K562 (cell line): Measurements from ENCODE around the gene PPWD1. TPM values are rescaled to one million over a fixed set of nuclear protein-coding genes. Genes with fewer than 3 reads are reported as not detected.
A peak's percentile ranks its signal among the peaks of the same experiment; 100 is the strongest.

Experiments used
- HNRNPL ChIP-seq: fragments of 200-400 bp; formaldehyde crosslinking; IDR thresholded peaks from 2 replicates; pipeline ENCODE4 v1.6.1; 2017; ENCODE audit warnings: low read depth, mild to moderate bottlenecking, low read length
- NRF1 ChIP-seq, 2 experiments: fragments of 450-650 bp; IDR thresholded peaks in 1 of 2; conservative IDR thresholded peaks in 1 of 2; 2 replicates each; pipeline ENCODE4 v1.6.1; 2014; ENCODE audit warnings: mild to moderate bottlenecking in 2 of 2
- STAT6 ChIP-seq: sonication (generic); formaldehyde crosslinking; IDR thresholded peaks from 2 replicates; pipeline ENCODE4 v1.8.1; 2023; ENCODE audit warnings: mild to moderate bottlenecking, missing genetic modification reagents
- TCFL5 ChIP-seq: fragments of 250-450 bp; sonication (Bioruptor Pico); conservative IDR thresholded peaks from 2 replicates; pipeline ENCODE4 v1.6.1; 2021; ENCODE audit warnings: mild to moderate bottlenecking, moderate library complexity, matching md5 sums
- ZNF217 ChIP-seq: sonication (generic); formaldehyde crosslinking; IDR thresholded peaks from 2 replicates; pipeline ENCODE4 v1.8.0; 2022; ENCODE audit warnings: mild to moderate bottlenecking, missing genetic modification reagents
- ZNF586 ChIP-seq: fragments of 450-650 bp; formaldehyde crosslinking; conservative IDR thresholded peaks from 2 replicates; pipeline ENCODE4 v1.4.0; 2020; ENCODE audit warnings: mild to moderate bottlenecking, moderate library complexity
- ZNF644 ChIP-seq: fragments of 200-800 bp; sonication (Bioruptor generic); IDR thresholded peaks from 2 replicates; pipeline ENCODE4 v1.6.1; 2016; ENCODE audit warnings: low read depth, missing genetic modification characterization, missing compliant biosample characterization
- polyA plus RNA-seq, 8 experiments: library from polyadenylated mRNA; depleted of rRNA in 4 of 8; stranded (reverse) in 5 of 8; unstranded in 3 of 8; fragments of >200 nt; fragmentation: Nextera tagmentation in 2 of 8; fragmentation: Illumina TruSeq in 1 of 8; extraction: Ambion mirVana in 2 of 8; extraction: Trizol in 1 of 8; gene quantifications; 2 replicates each; pipeline versions ENCODE4 v1.2.1 to v1.2.3, GENCODE V29; 2011 to 2014; ENCODE audit warnings: inconsistent platforms in 1 of 8, missing spikeins in 1 of 8
- total RNA-seq, 7 experiments: library from RNA; depleted of rRNA in 6 of 7; stranded (reverse); fragments of >200 nt in 6 of 7; fragmentation: Illumina TruSeq in 2 of 7; extraction: Trizol in 2 of 7; gene quantifications; 2 replicates each; pipeline versions ENCODE4 v1.2.1 to v1.2.3, GENCODE V29; 2011 to 2021; ENCODE audit warnings: low replicate concordance in 1 of 7
- TF ChIP-seq, protein P1 (sequence below): sonication (generic); formaldehyde crosslinking; IDR thresholded peaks from 2 replicates; pipeline ENCODE4 v1.8.0; 2022; ENCODE audit warnings: mild to moderate bottlenecking, low read depth, missing genetic modification reagents
- TF ChIP-seq, protein P2 (sequence below): fragments of 450-650 bp; IDR thresholded peaks from 2 replicates; pipeline ENCODE4 v1.6.1; 2016; ENCODE audit warnings: mild to moderate bottlenecking, moderate library complexity

The PPWD1 gene
- total and polyA plus RNA-seq, 9 of the 15 experiments (the other 6 are each of a cell fraction or from before 2014, with no cell fraction given): 24.1 to 89.2 (median 51.4) TPM

DNA sequence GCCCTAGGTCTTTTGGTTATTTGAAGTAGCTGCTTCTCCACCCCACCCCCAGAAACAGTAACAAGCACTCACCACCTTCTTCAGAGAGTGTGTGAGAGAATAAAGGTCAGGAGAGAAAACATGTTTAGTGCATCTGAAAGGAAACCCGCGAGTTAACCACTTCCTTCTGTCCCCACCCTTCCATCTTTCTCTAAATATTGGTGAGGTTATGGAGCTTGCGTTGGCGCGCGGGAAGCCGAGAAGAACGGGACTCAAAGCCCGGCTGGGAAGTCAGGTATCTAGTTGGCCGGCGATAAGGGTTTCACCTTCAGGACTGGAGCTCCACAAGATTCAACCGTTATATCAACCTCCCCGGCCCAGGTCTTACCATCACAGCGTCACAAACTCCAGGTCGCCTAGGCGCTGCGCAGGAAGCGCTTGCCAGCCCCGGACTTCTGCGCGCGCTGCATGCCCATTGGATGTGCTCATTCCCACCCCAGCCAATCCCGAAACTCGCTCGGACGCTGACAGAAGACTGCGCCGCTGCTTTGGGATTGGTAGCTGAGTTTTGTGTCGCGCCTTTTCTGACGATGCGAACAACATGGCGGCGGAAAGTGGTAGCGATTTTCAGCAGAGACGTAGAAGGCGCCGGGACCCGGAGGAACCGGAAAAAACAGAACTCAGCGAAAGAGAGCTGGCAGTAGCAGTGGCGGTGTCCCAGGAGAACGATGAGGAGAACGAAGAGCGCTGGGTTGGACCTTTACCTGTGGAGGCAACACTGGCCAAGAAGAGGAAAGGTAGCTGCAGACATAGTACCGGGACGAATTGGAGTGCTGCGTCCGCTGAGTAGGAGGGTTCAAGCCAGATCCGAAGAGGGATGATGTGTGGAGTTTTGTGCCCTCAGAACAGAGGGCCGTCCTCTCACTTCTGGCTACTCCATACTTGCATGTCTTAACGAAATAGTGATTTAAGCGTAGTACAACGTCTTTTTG, at the start of gene PPWD1, which contains the start of gene CENPK (continued):
- TF ChIP-seq ZNF644 (tag) (no peak), ZNF586 (CRISPR knock-in tag) (no peak), ZNF217 (CRISPR knock-in tag) (no peak), TCFL5 (no peak), NRF1 (conservative IDR thresholded peaks at IDR 0.05 in 1 of 2, IDR thresholded peaks at IDR 0.05 in 1 of 2) (peak; percentile 93 to 94), HNRNPL (no peak), STAT6 (CRISPR knock-in tag) (no peak)
- TF ChIP-seq, protein P1, sequence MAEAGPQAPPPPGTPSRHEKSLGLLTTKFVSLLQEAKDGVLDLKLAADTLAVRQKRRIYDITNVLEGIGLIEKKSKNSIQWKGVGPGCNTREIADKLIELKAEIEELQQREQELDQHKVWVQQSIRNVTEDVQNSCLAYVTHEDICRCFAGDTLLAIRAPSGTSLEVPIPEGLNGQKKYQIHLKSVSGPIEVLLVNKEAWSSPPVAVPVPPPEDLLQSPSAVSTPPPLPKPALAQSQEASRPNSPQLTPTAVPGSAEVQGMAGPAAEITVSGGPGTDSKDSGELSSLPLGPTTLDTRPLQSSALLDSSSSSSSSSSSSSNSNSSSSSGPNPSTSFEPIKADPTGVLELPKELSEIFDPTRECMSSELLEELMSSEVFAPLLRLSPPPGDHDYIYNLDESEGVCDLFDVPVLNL (CRISPR knock-in tag): peak; percentile 97
- TF ChIP-seq, protein P2, sequence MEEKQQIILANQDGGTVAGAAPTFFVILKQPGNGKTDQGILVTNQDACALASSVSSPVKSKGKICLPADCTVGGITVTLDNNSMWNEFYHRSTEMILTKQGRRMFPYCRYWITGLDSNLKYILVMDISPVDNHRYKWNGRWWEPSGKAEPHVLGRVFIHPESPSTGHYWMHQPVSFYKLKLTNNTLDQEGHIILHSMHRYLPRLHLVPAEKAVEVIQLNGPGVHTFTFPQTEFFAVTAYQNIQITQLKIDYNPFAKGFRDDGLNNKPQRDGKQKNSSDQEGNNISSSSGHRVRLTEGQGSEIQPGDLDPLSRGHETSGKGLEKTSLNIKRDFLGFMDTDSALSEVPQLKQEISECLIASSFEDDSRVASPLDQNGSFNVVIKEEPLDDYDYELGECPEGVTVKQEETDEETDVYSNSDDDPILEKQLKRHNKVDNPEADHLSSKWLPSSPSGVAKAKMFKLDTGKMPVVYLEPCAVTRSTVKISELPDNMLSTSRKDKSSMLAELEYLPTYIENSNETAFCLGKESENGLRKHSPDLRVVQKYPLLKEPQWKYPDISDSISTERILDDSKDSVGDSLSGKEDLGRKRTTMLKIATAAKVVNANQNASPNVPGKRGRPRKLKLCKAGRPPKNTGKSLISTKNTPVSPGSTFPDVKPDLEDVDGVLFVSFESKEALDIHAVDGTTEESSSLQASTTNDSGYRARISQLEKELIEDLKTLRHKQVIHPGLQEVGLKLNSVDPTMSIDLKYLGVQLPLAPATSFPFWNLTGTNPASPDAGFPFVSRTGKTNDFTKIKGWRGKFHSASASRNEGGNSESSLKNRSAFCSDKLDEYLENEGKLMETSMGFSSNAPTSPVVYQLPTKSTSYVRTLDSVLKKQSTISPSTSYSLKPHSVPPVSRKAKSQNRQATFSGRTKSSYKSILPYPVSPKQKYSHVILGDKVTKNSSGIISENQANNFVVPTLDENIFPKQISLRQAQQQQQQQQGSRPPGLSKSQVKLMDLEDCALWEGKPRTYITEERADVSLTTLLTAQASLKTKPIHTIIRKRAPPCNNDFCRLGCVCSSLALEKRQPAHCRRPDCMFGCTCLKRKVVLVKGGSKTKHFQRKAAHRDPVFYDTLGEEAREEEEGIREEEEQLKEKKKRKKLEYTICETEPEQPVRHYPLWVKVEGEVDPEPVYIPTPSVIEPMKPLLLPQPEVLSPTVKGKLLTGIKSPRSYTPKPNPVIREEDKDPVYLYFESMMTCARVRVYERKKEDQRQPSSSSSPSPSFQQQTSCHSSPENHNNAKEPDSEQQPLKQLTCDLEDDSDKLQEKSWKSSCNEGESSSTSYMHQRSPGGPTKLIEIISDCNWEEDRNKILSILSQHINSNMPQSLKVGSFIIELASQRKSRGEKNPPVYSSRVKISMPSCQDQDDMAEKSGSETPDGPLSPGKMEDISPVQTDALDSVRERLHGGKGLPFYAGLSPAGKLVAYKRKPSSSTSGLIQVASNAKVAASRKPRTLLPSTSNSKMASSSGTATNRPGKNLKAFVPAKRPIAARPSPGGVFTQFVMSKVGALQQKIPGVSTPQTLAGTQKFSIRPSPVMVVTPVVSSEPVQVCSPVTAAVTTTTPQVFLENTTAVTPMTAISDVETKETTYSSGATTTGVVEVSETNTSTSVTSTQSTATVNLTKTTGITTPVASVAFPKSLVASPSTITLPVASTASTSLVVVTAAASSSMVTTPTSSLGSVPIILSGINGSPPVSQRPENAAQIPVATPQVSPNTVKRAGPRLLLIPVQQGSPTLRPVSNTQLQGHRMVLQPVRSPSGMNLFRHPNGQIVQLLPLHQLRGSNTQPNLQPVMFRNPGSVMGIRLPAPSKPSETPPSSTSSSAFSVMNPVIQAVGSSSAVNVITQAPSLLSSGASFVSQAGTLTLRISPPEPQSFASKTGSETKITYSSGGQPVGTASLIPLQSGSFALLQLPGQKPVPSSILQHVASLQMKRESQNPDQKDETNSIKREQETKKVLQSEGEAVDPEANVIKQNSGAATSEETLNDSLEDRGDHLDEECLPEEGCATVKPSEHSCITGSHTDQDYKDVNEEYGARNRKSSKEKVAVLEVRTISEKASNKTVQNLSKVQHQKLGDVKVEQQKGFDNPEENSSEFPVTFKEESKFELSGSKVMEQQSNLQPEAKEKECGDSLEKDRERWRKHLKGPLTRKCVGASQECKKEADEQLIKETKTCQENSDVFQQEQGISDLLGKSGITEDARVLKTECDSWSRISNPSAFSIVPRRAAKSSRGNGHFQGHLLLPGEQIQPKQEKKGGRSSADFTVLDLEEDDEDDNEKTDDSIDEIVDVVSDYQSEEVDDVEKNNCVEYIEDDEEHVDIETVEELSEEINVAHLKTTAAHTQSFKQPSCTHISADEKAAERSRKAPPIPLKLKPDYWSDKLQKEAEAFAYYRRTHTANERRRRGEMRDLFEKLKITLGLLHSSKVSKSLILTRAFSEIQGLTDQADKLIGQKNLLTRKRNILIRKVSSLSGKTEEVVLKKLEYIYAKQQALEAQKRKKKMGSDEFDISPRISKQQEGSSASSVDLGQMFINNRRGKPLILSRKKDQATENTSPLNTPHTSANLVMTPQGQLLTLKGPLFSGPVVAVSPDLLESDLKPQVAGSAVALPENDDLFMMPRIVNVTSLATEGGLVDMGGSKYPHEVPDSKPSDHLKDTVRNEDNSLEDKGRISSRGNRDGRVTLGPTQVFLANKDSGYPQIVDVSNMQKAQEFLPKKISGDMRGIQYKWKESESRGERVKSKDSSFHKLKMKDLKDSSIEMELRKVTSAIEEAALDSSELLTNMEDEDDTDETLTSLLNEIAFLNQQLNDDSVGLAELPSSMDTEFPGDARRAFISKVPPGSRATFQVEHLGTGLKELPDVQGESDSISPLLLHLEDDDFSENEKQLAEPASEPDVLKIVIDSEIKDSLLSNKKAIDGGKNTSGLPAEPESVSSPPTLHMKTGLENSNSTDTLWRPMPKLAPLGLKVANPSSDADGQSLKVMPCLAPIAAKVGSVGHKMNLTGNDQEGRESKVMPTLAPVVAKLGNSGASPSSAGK: peak; percentile 77
